PC-3 (cell line): ENCODE results near the gene KIF5A.

Experiments
- CTCF ChIP-seq: fragments of 300-600 bp; sonication (generic); conservative IDR thresholded peaks from 2 replicates; pipeline ENCODE4 v1.5.1; 2017; ENCODE audit warnings: antibody characterized with exemption, low read depth, mild to moderate bottlenecking, low read length
- EZH2phosphoT487 ChIP-seq: fragments of 300-600 bp; sonication (generic); IDR thresholded peaks from 2 replicates; pipeline ENCODE4 v1.6.1; 2018; ENCODE audit warnings: mild to moderate bottlenecking, antibody characterized with exemption, low read length, borderline replicate concordance

- TF ChIP-seq CTCF (no peak), EZH2phosphoT487 (no peak)
Observed at GRCh38 chr12:57531836-57532235, 18.0 kb upstream of the KIF5A start.
